Prostate gland (tissue), 2 donors: Measurements from ENCODE around the gene BICDL2.

Experiments used
- POLR2A ChIP-seq: fragments of 450-650 bp; IDR thresholded peaks from one replicate; pipeline ENCODE4 v1.6.1; 2016; ENCODE audit warnings: antibody characterized with exemption, mild to moderate bottlenecking
- POLR2AphosphoS5 ChIP-seq: sonication (generic); formaldehyde crosslinking; IDR thresholded peaks from one replicate; pipeline ENCODE4 v1.6.1; 2017; ENCODE audit warnings: antibody characterized with exemption
- TF ChIP-seq, protein P1 (sequence below), 4 experiments: fragments of 200-600 bp in 2 of 4; fragments of 450-650 bp in 2 of 4; sonication (generic) in 2 of 4; IDR thresholded peaks; 1 replicate in 3 of 4; 2 replicates in 1 of 4; pipeline ENCODE4 v1.5.1; 2016 to 2019; ENCODE audit warnings: antibody characterized with exemption in 4 of 4, mild to moderate bottlenecking in 2 of 4, moderate library complexity in 2 of 4

DNA sequence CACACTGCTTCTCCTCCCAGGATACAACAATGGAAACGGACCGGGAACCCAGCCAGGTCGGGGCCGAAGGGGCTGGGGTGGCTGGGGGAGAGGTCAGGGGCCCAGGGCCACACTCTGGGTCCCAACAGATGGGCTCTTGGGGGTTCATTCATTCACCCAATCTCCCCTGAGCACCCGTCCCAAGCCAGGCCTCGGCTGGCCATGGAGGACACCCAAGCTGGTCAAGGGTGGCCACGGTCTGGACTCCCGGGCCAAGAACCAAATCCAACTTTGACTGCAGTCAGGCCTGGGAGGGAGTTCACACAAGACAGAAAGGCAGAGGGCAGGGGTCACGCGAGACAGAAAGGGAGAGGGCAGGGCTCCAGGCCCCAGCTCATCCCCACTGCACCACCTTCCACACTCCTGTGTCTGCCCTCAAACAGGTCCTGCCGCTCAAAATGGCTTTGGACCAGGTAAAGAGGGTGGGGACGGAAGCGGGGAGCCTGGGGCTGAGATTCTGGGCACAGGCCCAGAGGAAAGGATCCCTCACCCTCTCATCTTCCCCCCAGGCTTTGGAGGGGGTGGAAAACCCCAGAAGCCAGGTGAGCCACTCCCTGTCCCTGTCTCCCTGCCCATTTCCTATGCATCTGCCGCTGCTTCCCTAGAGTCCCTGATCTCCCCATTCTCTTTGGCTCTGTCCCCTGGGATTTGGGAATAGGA, 44.2 kb downstream of the BICDL2 start:
- TF ChIP-seq, protein P1, sequence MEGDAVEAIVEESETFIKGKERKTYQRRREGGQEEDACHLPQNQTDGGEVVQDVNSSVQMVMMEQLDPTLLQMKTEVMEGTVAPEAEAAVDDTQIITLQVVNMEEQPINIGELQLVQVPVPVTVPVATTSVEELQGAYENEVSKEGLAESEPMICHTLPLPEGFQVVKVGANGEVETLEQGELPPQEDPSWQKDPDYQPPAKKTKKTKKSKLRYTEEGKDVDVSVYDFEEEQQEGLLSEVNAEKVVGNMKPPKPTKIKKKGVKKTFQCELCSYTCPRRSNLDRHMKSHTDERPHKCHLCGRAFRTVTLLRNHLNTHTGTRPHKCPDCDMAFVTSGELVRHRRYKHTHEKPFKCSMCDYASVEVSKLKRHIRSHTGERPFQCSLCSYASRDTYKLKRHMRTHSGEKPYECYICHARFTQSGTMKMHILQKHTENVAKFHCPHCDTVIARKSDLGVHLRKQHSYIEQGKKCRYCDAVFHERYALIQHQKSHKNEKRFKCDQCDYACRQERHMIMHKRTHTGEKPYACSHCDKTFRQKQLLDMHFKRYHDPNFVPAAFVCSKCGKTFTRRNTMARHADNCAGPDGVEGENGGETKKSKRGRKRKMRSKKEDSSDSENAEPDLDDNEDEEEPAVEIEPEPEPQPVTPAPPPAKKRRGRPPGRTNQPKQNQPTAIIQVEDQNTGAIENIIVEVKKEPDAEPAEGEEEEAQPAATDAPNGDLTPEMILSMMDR (IDR thresholded peaks at IDR 0.05), result no peak
- TF ChIP-seq POLR2A (no peak), POLR2AphosphoS5 (peak; percentile 21)
